CD1c-positive myeloid dendritic cell (primary cell): ENCODE measurements around the gene PRKAG1.
"Not testable (repeated sequence)": the region's sequence is repeated elsewhere in the genome, so short reads cannot be mapped to it uniquely, and the experiment has no call there.

Source experiments
- DNase-seq: peaks from one replicate; pipeline ENCODE4 v3.0.0-alpha.2; 2016; ENCODE audit errors: extremely low spot score

The PRKAG1 gene

GRCh38 chr12:49018261-49019119, at the start of gene PRKAG1:
TSS of gene PRKAG1 (minus strand) at chr12:49018776. CDS start at chr12:49018740, 36 bp downstream.
- peak; percentile 98 for DNase-seq

GRCh38 chr12:49066120-49066519, 47.5 kb upstream of the PRKAG1 start:
- DNase-seq = no peak

- DNase-seq = no peak
These were observed 46.2 kb upstream of the PRKAG1 start for GRCh38 chr12:49064767-49065152.

- not testable (repeated sequence) for DNase-seq
These were observed 43.3 kb upstream of the PRKAG1 start for GRCh38 chr12:49061916-49062315.

- DNase-seq = no peak
These were observed 42.6 kb upstream of the PRKAG1 start for GRCh38 chr12:49061157-49061650.

- peak; percentile 92 for DNase-seq
These were observed 41.9 kb upstream of the PRKAG1 start, which contains the start of gene KMT2D for GRCh38 chr12:49060237-49061156. TSS of gene KMT2D (minus strand) at chr12:49060794. CDS start at chr12:49055324, 5,470 bp downstream.

DNA sequence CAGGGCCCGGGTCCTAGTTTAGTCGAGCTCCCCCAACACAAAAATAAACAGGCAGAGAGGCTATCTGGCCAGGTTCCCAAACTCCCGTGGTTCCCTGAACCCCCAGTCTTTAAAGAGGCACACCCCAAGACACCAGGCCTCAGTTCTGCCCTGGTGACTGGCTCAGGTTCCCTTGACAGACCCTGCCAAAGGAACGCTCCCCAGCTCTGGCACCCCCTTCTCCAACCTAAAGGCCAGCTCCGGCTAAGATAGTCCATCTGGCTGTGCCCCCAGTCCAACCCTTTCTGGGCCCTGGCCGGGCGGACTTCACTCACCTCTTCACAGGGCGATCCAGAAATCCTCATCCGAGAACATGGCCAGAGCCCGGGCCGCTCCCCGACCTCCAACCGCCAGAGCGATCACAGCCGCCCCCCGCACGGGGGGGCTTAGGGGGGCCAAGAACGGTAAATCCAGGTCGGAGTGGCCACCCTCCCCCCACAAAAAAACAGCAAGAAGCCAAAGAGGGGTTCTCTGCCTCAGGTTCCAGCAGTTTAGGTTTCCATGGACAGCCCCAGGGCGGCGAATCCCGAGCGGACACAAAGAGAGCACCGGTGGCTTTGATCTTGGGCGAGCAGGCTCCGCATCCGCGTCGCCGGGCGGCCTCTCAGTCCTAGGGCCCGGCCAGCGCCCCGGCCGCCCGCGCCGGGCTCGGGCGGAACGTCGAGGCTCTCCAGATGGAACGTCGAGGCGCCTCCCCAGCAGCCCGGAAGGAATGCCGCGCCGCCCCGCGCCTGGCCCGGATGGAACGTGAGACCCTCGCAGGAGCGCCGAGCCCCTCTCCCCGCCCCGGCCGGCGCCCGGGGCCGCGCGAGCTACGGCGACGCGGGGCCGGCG, 41.0 kb upstream of the PRKAG1 start:
- DNase-seq = no peak

DNA sequence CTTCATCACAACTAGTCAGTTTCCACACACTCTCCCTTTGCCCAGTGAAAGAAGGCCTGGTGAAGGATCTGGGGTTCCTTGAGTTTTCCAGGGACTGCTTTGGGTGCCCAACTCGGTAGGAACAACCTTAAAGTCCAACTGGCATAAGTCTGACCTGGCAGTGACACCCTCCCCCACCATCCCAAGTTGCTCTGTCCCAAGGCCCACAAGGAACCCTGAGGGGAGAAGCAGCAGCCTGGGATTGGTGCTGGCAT, 40.4 kb upstream of the PRKAG1 start:
- no peak for DNase-seq

DNA sequence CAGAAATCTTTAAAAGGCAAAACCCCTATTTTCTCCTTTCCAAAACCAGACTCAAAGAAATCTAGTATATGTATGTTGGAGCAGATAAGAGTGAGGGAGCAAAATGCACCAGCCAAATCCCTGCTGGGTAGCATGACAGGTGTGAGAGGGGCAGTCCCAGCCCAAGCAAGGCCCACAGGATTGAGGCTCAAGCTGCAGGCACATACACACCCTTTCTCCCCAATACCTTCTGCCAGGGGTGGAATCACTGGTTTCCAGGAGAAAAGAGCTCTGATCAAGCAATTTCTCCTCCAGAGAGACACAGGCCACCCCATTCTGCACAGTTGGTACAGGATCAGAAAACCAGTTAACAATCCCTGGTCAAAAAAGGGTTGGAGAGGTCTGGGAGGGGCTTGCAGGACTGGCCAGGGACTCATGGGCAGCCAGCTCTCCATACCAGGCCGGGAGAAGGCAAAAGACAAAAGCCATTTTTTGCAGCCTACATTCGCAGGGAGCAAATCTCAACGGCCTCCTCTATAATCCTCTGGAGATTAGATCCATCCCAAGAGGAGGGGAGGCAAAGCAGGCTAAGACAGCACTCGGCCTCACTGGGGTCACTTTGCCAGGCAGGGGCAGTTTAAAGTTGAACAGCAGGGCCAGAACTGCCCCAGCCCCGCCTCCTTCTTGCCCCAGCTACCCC, 39.9 kb upstream of the PRKAG1 start:
- no peak for DNase-seq

GRCh38 chr12:49057888-49058287, 39.3 kb upstream of the PRKAG1 start:
- peak; percentile 33 for DNase-seq

GRCh38 chr12:49055978-49056754, 37.6 kb upstream of the PRKAG1 start:
- DNase-seq = peak; percentile 91

GRCh38 chr12:49055092-49055491, 36.5 kb upstream of the PRKAG1 start:
- DNase-seq = no peak

DNA sequence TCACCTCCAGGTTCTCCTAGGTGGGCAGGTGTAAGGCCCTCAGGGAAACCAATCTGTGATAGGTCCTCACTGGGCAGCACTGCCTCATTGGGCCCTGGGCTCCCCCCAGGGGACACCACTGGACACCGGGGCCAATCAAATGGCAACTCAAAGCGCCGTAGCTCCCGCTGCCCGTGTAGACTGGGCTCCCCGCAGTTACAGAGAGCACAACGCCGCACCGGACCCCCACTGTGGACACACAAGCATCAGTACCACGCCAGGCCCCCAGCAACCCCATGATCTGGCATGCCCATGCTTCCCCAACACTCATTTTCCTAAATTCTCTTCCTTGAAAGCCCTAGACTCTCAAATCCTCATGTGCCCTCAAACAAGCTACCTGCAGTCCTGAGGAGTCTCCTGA, 35.9 kb upstream of the PRKAG1 start:
- DNase-seq = no peak

DNA sequence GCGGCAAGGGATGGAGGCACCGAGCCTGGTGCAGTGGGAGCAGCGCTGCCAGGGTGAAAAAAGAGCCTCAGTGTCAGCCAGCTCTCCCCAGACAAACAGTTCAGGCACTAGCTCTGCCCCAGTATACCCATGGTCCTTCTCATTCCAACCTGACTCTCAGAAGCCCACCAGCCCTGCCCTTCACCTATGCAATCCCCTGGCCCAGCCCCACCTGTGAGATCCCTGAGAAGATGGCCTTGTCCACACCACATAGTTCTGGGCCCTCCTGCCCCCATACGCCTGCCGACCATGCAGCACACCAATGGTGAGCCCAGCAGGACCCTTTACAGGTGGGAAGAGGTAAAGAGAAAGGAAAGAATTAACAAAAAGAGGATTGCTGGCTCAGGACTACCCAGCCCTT, 35.5 kb upstream of the PRKAG1 start:
- DNase-seq = no peak

DNA sequence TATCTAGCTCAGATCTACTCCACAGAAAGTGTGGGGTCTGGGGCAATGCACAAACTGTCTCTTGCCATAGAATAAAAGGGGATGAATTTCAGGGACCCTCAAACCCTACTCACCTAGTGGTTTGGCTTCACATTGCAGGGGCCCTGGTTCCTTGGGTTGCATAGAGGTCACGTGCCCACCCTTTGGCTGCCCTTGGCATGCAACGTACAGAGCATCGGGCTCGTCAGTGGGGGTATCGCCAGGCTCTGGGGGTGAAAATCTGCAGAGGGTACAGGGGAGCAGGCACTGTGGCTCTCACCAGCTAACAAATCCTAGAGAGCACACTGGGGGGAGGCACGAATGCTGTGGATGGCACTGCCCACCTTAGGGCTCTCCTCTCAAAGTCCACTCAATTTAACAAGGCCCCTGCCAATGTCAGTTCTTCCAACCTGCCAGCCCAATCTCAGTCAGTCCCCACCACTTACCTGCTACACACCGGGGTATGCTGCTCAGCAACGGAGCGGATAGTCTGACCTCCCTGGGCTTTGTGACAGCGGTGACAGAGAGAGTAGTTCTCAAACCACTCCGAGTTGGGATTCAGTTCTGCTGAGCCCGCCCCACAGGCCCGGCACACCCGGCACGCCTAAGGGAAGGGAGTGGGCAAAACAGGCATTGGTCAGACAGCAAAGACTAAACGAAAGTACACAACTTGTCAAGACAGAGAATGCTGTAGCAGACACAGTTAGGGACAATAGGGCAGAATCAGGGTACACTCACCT, 34.1 kb upstream of the PRKAG1 start:
- DNase-seq = no peak

DNA sequence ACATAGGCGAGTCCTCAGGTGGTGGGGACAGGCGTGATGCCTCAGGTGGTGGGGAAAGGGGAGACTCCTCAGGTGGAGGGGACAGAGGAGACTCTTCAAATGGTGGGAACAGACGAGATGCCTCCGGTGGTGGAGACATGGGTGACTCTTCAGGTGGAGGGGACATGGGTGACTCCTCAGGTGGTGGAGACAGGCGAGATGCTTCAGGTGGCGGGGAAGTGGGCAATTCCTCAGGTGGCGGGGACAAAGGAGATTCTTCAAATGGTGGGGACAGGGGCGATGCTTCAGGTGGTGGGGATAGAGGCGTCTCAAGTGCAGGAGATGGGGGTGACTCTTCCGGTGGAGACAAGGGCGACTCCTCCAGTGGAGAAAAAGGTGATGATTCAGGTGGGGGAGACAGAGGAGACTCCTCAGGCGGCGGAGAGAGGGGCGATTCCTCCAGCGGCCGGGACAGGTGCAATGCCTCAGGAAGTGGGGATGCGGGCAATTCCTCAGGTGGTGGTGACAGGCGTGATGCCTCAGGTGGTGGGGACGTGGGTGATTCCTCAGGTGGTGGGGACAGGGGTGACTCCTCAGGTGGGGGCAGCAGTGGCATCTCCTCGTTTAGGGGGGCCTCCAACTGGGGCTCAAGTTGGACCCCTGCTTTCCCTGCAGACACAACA, 33.3 kb upstream of the PRKAG1 start:
- no peak for DNase-seq

- no peak for DNase-seq
These were observed 32.8 kb upstream of the PRKAG1 start for GRCh38 chr12:49051373-49051764.

- DNase-seq = no peak
These were observed 32.2 kb upstream of the PRKAG1 start for GRCh38 chr12:49050507-49051372.
